Measurements from ENCODE around the gene PRSS33. TPM values are rescaled to one million over a fixed set of nuclear protein-coding genes. Genes with fewer than 3 reads are reported as not detected.
A peak's percentile ranks its signal among the peaks of the same experiment; 100 is the strongest.

The PRSS33 gene
- total RNA-seq, 2 donors from 2014 or later, result not detected

GRCh38 chr16:2806286-2806685 lies 18.9 kb upstream of the PRSS33 start:
- ATAC-seq (no peak), DNase-seq (no peak)
- intact Hi-C loops (cut with DNase I), result no loop called here

DNA sequence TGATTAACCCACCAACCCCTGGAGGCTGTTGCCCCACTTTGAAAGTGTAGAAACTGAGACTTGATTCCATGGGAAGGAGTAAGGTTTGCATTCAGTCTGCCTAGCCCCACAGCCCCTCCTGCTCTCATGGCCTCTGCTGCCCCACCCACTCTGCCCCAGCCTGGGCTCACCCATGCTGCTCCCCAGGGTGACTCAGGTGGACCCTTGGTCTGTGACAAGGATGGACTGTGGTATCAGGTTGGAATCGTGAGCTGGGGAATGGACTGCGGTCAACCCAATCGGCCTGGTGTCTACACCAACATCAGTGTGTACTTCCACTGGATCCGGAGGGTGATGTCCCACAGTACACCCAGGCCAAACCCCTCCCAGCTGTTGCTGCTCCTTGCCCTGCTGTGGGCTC lies 17.4 kb upstream of the PRSS33 start:
- intact Hi-C loops (cut with DNase I), result no loop called here
- ATAC-seq (no peak), DNase-seq (no peak)

DNA sequence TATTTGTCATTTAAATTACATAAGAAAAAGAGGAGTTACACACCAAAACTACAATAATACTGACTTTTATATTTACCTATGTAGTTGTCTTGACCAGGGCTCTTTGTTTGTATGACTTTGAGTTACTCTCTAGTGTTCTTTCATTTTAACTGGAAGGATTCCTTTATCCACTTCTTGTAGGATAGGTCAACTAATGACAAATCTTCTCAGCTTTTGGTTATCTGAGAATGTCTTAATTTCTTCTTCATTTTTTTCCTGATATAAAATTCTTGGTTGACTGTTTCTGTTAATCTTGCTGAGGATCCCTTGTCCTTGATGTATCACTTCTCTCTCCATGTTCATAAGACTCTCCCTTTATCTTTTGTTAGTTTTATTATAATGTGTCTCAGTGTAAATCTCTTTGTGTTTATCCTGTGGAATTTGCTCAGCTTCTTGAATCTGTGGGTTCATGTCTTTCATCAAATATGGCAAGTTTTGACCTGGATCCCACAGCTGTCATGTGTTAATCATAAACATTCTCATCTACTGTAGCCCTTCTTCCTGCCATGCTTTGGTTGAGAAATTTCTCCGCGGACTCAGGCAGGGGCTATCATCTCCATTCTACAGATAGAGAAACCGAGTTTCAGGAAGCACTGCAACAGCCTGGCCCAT lies 16.3 kb upstream of the PRSS33 start:
- no peak for ATAC-seq
- DNase-seq, result no peak
- intact Hi-C loops (cut with DNase I), result no loop called here

GRCh38 chr16:2799859-2800226 lies 12.5 kb upstream of the PRSS33 start:
- intact Hi-C loops (cut with DNase I), result no loop called here
- DNase-seq (no peak), ATAC-seq (no peak)

GRCh38 chr16:2799205-2799858 lies 12.0 kb upstream of the PRSS33 start:
- DNase-seq, result no peak
- intact Hi-C loops (cut with DNase I), result no loop called here

DNA sequence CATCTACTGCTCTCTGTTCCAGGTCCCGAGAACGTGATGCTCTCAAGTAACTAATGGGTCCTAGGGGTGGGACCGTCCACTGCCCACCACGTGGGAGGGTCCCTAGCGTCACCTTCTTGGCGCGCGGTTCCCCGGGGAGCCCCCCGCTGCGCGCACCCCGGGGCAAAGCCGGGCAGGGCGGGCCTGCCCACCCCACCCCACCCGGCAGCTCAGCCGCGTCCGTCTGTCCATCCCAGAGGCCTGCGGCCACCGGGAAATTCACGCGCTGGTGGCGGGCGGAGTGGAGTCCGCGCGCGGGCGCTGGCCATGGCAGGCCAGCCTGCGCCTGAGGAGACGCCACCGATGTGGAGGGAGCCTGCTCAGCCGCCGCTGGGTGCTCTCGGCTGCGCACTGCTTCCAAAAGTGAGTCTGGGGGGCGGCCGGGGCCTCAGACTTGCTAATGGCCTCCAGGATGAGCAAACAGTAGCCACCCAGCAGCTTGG lies 11.4 kb upstream of the PRSS33 start:
- intact Hi-C loops (cut with DNase I), result no loop called here
- ATAC-seq (no peak), DNase-seq (no peak)

More at GRCh38 chr16:2799205-2799858, 12.0 kb upstream of the PRSS33 start:
- no peak for ATAC-seq

DNA sequence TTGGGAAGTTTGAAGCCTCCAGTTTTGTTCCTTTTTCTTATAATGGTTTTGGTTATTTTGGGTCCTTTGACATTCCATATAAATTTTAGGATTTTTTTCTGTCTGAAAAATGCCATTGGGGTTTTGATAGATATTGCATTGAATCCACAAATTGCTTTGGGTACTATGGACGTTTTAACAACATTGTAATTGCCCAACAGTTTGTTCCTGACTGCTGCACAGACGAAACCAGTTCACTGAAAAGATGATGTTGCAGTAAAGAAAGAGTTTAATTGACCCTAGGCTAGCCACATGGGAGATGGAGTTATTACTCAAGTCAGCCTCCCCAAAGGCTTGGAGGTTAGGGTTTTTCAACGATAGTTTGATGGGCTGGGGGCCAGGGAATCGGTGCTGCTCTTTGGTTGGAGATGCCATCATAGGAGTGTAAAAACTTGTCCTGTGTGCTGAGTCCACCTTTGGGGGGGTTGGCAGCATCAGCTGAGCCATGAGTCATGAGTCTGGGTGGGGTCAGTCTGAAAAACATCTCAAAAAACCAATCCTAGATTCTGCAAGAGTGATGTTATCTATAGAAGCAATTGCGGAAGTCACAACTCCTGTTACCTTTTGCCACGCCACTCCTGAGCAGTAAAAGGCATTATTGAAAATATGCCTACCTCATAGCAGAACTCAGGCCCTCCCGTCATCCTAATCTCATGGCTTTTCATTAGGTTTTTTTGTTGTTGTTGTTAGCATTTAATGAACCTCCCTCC lies 8.2 kb upstream of the PRSS33 start:
- intact Hi-C loops (cut with DNase I), result no loop called here
- ATAC-seq, result no peak
- DNase-seq, result no peak

DNA sequence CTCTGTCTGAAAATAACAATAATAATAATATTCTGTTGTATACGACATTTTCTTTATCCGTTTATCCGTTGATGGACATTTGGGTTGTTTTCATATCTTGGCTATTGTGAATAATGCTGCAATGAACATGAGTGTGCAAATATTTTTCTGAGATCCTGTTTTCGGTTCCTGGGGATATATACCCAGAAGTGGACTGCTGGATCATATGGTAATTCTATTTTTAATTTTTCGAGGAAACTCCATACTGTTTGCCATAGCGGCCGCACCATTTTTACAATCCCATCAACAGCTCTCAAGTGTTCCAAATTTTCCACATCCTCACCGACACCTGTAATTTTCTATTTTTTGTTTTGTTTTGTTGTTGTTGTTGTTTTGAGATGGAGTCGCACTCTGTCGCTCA lies 5.6 kb upstream of the PRSS33 start:
- DNase-seq (no peak), ATAC-seq (no peak)
- intact Hi-C loops (cut with DNase I), result no loop called here

DNA sequence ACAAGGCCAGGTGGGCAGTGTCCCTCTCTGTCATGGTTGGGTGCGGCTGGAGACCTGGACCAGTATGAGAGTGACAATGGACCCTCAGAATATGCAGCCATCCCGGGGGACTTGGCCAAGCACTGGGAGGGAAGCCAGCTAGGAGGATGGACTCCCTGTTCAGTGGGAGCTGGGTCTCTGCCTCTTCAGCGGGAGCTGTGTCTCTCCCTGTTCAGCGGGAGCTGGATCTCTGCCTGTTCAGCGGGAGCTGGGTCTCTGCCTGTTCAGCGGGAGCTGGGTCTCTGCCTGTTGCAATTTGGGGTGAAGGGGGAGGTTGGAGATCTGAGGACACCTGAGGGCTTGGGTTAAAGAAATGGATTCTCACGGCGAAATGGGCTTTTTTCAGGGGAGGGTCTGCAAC lies 3.8 kb upstream of the PRSS33 start:
- intact Hi-C loops (cut with DNase I), result no loop called here
- DNase-seq, result no peak

GRCh38 chr16:2790631-2791030 lies 3.3 kb upstream of the PRSS33 start:
- no peak for ATAC-seq
- no peak for DNase-seq
- intact Hi-C loops (cut with DNase I), result no loop called here

More for the DNA sequence above, 3.8 kb upstream of the PRSS33 start:
- ATAC-seq, result no peak

DNA sequence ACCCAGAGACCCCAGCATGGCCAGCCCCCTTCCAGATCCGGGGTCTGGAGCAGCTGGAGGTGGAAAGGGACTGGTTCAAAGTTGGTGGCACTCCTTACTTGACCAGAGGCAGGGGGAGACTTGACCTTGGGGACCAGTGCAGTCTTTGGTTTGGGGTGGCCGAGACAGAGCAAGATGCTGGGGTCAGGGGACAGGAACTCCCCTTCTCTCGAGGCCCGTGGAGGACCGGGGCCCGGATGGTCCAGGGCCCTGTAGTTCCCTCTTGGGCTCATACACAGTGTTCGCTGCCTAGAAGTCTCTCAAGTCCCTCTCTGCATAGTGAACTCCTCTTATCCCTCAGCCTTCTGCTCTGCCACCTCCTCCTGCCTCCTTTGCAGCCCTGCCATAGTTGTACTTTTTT lies 601 bp upstream of the PRSS33 start:
- intact Hi-C loops (cut with DNase I), result no loop called here
- ATAC-seq (no peak), DNase-seq (no peak)

DNA sequence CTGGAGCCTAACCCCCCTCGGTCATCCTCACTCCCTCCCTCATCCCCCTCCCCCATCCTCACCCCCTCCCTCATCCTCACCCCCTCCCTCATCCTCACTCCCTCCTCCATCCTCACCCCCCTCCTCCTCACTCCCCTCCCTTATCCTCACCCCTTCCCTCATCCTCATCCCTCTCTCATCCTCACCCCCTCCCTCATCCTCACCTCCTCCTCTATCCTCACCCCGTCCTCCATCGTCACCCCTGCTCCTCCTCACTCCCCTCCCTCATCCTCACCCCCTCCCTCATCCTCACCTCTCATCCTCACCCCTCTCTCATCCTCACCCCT lies 571 bp downstream of the PRSS33 start:
- ATAC-seq (no peak), DNase-seq (no peak)
- intact Hi-C loops (cut with DNase I), result no loop called here

GRCh38 chr16:2786061-2786825 lies 1.1 kb downstream of the PRSS33 start:
- ATAC-seq, result no peak

DNA sequence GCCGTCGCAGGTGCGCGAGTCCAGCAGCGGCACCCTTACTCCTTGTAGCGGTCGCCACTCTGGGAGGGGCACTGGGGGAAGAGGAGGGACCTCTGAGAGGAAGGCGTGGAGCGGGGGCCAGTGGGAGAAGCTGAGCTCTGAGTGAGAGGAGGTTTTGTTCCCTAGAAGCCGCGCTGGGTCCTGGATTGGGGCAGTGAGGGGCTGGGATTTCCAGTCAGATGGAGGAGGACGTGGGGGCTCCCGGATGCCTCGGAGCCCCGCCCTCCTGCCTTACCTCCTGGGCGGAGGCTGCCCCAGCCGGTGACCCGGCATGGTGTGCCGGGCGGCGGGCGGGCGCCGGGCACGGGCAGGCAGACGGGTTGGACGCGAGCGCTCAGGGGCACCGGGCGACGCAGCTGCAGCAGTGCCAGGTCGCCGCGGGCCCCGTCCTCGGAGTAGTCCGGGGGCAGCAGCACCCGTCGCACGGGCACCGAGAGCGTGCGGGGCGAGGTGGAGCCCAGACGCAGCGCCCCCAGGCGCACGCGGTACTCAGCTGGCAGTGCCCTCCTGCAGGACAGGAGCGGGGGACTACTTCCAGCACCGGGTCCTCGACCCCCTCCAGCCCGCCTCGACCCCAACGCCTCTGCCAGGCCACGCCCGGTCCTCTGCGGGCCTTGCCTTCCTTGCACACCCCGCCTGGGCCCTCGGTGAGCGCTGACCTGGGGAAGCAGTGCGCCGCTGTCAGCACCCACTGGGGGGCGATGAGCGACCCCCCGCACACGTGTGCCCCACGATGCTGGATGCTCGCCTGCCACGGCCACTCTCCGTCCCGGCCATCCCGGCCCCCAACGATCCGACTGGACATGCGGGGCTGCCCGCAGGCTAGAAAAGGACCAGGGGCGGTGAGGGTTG lies 2.0 kb downstream of the PRSS33 start:
- intact Hi-C loops (cut with DNase I), result no loop called here
- ATAC-seq (peak; percentile 33 to 43), DNase-seq (peak; percentile 22)

More at GRCh38 chr16:2786061-2786825, 1.1 kb downstream of the PRSS33 start:
- DNase-seq, result peak; percentile 17
- intact Hi-C loops (cut with DNase I), result no loop called here

GRCh38 chr16:2784358-2785100 lies 2.8 kb downstream of the PRSS33 start:
- ATAC-seq (no peak), DNase-seq (peak; percentile 12)
- intact Hi-C loops (cut with DNase I), result no loop called here

DNA sequence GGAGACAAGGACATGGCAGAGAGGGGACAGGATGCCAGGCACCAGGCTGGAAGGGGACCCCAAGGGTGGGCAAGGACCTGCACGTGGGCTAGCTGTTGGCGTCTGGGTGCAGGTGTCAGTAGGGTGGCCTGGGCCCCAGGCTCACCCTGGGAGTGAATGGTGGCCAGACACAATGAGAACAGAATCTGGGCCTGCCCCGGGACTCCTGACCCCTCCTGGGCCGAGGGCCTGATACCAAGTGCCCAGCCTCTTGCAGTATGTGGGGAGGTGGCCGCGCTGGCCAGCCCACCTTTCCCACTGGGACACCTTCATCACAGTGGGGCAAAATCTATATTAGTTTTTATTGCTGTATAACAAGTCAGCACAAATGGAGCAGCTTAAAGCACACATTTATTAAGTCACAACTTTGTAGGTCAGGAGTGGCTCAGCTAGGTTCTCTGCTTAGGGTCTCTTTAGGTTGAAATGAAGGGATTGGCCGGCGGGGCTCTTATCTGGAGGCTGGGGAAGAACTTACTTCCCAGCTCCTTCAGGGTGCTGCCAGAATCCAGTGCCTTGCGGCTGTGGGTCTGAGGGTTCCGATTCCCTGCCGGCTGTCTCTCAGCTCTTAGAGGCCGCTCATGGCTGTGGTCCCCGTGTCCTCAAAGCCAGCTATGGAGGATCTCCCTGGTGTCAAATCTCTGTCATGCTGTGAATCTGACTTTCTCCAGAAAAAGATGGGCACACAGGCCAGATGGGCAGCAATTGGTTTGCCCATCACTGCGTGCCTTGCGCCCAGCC lies 3.6 kb downstream of the PRSS33 start:
- intact Hi-C loops (cut with DNase I), result no loop called here
- no peak for ATAC-seq
- DNase-seq, result peak; percentile 16

- ATAC-seq (no peak), DNase-seq (peak; percentile 15)
- intact Hi-C loops (cut with DNase I), result no loop called here
Observed at GRCh38 chr16:2782583-2783351, 4.6 kb downstream of the PRSS33 start.
